Medulla oblongata (tissue), 1 donor: ENCODE measurements around the gene CGB7.
"Not testable (repeated sequence)": the region's sequence is repeated elsewhere in the genome, so short reads cannot be mapped to it uniquely, and the experiment has no call there.

Source experiments
- DNase-seq: peaks from one replicate; pipeline ENCODE4 v3.0.0-alpha.2; 2015; ENCODE audit errors: extremely low spot score

CGB7 gene

GRCh38 chr19:49073514-49074378 lies 16.2 kb upstream of the CGB7 start:
- DNase-seq = no peak

DNA sequence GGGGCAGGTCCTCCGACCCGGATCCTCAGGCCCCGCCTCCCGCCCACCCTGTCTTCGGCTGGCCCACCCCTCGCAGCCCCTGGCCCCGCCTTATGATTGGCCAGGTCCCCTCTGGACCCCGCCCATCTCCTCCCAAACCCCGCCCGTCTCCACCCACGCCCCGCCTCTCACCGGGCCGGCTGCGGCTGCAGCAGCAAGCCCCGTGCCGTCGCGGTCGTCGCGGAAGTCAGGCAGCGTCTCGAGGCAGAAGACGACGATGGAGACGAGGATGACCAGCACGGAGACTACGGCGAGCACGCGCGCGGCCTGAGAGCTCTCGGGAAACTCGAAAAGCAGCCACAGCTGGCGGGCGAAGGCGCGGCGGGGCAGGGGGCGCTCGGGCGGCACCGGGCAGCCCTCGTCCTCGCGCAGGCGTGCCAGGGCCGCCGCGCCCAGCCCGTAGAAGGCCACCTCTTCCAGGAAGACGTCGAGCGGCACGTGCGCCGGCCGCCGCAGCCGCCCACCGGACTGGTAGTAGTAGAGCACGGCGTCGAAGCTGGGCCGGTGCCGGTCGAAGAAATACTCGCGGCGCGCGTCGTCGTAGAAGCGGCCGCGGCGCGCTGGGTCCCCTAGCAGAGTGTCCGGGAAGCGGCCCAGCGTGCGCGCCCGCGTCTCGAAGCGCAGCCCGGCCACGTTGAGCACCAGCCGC lies 14.5 kb upstream of the CGB7 start:
- DNase-seq = no peak

GRCh38 chr19:49070416-49070815 lies 12.9 kb upstream of the CGB7 start:
- no peak for DNase-seq

DNA sequence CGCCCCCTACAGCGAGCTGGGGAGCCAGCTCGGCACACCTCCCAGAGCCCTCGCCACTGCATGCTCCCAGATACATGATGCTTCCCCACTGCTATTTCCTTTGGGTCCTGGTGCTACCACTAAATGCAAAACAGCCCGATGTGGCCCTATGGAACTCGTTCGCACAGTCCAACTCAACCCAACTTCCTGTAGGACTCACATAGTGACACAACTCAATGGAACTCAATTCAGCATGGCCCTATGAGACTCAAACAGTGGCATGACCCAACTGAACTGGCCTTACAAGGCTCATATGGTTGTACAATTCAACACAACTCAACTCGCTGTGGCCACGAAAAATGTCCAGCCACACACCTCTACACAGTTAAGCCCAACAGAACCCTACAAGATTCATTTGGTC lies 11.5 kb upstream of the CGB7 start:
- DNase-seq = no peak

DNA sequence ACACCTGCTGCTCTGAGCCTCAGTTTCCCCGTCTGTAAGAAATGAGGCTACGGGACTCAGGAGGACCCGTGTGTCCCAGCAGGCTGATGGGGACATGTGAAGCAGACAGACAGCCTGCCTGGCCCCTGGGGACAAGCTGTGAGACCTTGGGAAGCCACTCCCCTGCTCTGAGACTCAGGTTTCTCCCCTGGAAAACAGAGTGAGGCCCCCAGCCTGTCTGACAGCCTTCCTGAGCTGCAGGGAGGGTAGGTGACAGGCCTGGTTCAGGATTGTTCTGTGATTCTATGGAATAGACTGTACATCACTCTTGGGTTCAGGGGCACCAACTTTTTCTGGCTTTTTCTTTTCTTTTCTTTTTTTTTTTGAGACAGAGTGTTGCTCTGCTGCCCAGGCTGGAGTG lies 10.0 kb upstream of the CGB7 start:
- DNase-seq = no peak

- DNase-seq = no peak
Measured at GRCh38 chr19:49065905-49066512, 8.5 kb upstream of the CGB7 start.

GRCh38 chr19:49064768-49065611 lies 7.4 kb upstream of the CGB7 start, which contains the start of gene NTF4:
NTF4 (minus strand) TSS chr19:49064818; CDS start chr19:49061997, 2,821 bp downstream.
- no peak for DNase-seq

DNA sequence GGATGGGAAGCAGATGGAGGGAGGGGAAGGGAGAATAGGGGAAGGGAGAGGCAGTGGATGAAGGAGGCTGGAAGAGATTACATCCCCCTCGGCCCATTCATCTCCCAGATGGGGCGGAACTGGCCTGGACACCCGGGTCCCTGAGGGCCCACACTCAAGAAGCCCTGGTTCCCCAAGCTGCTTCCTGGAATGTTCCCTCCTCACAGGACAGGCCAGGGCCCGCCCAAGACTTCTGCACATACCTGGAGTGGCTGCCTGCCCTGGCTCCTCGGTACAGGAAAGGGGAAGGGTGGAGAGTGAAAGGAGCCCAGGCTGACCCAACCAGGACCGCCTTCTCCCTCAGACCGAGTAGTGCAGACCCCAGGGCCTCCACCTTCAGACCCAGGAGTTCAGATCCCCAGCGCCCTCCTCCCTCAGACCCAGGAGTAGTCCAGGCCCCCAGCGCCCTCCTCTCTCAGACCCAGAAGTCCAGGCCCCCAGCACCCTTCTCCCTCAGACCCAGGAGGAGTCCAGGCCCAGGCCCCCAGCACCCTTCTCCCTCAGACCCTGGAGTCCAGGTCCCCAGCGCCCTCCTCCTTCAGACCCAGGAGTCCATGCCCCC lies 6.6 kb upstream of the CGB7 start:
- DNase-seq = no peak

DNA sequence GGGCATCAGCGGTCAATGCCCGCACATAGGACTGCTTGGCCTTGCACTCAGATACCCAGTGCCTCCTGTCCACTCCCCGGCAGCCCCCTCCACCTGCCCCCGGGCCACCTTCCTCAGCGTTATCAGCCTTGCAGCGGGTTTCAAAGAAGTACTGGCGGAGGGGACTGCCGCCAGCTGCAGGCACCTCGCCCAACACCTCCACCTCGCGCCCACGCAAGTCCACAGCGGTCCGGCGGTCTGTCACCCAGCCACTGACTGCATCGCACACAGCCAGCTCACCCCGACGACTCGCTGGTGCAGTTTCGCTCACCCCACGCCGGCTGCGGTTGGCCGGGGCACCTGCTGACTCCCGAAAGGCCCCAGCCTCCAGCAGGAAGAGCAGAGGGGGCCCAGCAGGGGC lies 3.9 kb upstream of the CGB7 start:
- DNase-seq = no peak

- no peak for DNase-seq
Measured at GRCh38 chr19:49061000-49061399, 3.5 kb upstream of the CGB7 start.

DNA sequence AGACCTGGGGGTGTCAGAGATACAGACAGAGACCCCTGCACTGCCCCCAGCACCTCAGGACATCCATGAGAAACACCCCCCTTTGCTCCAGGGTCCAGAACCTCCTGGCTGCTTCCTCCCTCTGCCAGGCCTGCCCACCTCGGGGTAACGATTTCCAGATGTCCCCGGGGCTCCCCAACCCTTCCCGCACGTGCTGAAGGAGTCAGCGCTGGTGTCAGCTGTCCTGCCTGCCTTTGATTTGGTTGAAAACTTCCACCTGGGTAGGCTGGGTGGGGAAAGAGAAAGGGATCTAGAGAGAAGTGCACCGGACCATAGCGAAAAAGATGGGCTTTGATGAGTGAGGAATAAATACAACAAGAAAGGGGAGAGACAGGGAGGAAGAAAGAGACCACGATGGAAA lies 1.5 kb upstream of the CGB7 start:
- DNase-seq = no peak

DNA sequence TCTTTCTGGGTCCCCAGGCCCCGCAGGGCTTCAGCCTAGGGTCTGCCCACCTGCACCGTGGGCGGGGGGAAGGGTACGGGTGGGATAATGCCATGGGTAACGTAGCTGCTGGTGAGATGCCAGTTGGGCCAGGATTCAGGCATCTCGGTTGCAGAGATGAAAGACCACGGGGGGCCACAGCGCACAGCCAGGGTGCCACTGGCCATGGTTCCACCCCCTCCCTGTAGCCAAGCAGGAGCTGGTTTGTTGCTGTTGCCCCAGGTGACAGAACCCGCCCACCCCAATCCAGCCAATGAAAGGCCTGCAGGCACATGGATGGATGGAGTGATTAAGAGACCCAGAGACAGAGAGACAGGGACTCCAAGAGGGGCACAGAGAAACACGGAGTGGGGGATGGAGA lies 1.0 kb upstream of the CGB7 start:
- DNase-seq = no peak

GRCh38 chr19:49056902-49057596 lies 500 bp downstream of the CGB7 start:
- not testable (repeated sequence) for DNase-seq

GRCh38 chr19:49056101-49056901 lies 1.2 kb downstream of the CGB7 start:
- DNase-seq = peak; percentile 32

DNA sequence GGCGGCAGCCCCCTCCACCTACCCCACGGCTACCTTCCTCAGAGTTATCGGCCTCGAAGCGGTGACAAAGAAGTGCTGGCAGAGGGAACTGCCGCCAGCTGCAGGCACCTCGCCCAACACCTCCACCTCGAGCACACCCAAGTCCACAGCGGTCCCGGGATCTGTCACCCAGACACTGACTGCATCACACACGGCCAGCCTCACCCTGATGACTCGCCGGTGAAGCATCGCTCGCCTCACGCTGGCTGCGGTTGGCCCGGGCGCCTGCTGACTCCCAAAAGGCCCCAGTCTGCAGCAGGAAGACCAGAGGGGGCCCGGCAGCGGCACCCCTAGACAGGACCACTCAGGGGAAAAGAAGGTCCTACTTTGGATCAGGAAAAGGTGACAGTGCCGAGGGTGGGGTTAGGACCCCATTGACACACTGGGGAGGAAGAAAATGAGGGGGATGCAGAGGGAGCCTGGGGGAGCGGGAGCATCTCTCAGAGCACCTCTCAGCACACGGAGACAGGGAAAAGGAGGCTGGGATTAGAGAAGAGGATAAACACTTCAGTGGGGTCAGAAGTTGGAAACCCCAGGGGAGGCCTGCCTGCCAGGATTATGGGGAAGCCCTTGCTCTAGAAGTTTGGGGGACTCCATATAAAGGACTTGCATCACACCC lies 7.0 kb downstream of the CGB7 start:
- not testable (repeated sequence) for DNase-seq

DNA sequence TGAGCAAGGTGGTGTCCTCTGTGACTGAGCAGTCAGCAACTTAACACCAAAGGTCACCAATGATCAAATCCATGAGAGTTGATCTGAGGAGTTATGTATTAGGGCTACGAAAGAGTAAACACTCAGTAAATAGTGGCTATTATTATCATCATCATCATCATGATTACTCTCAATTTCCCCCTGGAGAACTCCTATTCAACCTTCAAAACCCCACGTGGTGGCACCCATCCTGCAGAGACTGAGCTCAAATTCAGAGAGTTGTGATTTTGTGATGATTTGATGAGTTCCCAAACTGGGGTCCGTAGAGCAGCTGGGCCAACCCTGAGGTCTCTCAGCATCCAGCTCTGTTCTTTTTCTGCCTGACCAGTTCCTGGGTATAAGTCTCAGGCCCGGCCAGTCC lies 7.7 kb downstream of the CGB7 start:
- not testable (repeated sequence) for DNase-seq

GRCh38 chr19:49049011-49049410 lies 8.5 kb downstream of the CGB7 start, which contains the start of gene CGB8:
CGB8 (minus strand) TSS chr19:49049111; CDS start chr19:49048739, 372 bp downstream.
- DNase-seq = not testable (repeated sequence)

DNA sequence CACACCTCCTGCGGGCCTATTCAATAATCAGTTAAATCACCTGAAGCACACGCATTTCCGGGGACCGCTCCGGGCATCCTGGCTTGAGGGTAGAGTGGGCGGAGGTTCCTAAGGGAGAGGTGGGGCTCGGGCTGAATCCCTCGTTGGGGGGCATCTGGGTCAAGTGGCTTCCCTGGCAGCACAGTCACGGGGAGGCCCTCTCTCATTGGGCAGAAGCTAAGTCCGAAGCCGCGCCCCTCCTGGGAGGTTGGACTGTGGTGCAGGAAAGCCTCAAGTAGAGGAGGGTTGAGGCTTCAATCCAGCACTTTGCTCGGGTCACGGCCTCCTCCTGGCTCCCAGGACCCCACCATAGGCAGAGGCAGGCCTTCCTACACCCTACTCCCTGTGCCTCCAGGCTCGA lies 14.0 kb downstream of the CGB7 start, which contains the start of gene CGB5:
Gene CGB5 (plus strand): TSS at position 301 of the 400 bp plus-strand sequence. CDS start 362 bp downstream, outside the sequence.
- DNase-seq = not testable (repeated sequence)

DNA sequence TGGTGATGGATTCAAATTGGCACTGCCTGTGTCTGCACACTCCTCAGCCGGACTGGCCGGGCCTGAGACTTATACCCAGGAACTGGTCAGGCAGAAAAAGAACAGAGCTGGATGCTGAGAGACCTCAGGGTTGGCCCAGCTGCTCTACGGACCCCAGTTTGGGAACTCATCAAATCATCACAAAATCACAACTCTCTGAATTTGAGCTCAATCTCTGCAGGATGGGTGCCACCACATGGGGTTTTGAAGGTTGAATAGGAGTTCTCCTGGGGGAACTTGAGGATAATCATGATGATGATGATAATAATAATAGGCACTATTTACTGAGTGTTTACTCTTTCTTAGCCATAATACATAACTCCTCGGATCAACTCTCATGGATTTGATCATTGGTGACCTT lies 14.9 kb downstream of the CGB7 start:
- DNase-seq = not testable (repeated sequence)
